ENCODE results near the gene RRP1.

Gene RRP1

GRCh38 chr21:43794311-43794710 is 4.9 kb downstream of the RRP1 start:
- 89 to 93% methylated on average over 11 to 12 of the region's 12 CpGs for WGBS, 2 experiments (ENCODE audit: insufficient coverage in 2 of 2)
- H3K36me3 ChIP-seq (ENCODE audit: control insufficient read depth, insufficient read depth, low read length) = peaks cover 84% of the 10 kb centered on the region

GRCh38 chr21:43794857-43795256 is 5.5 kb downstream of the RRP1 start:
- Histone ChIP-seq H3K9me3 (ENCODE audit: control insufficient read depth, low read length) (no peaks in the 10 kb centered on the region), H3K27ac (ENCODE audit: low read depth, low read length, severe bottlenecking) (no peak overlapping the region), H3K36me3 (ENCODE audit: control insufficient read depth, insufficient read depth, low read length) (peaks cover 90% of the 10 kb centered on the region), H3K4me1 (ENCODE audit: control insufficient read depth, insufficient read depth, low read length, poor library complexity, severe bottlenecking) (peaks cover 5% of the 10 kb centered on the region), H3K4me3 (ENCODE audit: extremely low read depth, insufficient read depth, low read length, poor library complexity, severe bottlenecking) (no peak overlapping the region)
- WGBS, 2 experiments (ENCODE audit: insufficient coverage in 2 of 2) = 91 to 97% methylated on average over 14 of the region's 14 CpGs

More at GRCh38 chr21:43794311-43794710, 4.9 kb downstream of the RRP1 start:
- Histone ChIP-seq H3K9me3 (ENCODE audit: control insufficient read depth, low read length) (no peaks in the 10 kb centered on the region), H3K4me3 (ENCODE audit: extremely low read depth, insufficient read depth, low read length, poor library complexity, severe bottlenecking) (no peak overlapping the region), H3K27ac (ENCODE audit: low read depth, low read length, severe bottlenecking) (no peak overlapping the region), H3K4me1 (ENCODE audit: control insufficient read depth, insufficient read depth, low read length, poor library complexity, severe bottlenecking) (peaks cover 5% of the 10 kb centered on the region)

GRCh38 chr21:43797415-43797814 is 8.0 kb downstream of the RRP1 start:
- no peak overlapping the region for H3K4me3 ChIP-seq (ENCODE audit: extremely low read depth, insufficient read depth, low read length, poor library complexity, severe bottlenecking)
- no peak overlapping the region for H3K27ac ChIP-seq (ENCODE audit: low read depth, low read length, severe bottlenecking)
- WGBS, 2 experiments (ENCODE audit: insufficient coverage in 2 of 2) = 92 to 94% methylated on average over 13 to 18 of the region's 19 CpGs
- H3K36me3 ChIP-seq (ENCODE audit: control insufficient read depth, insufficient read depth, low read length) = peaks cover 99% of the 10 kb centered on the region
- no peaks in the 10 kb centered on the region for H3K4me1 ChIP-seq (ENCODE audit: control insufficient read depth, insufficient read depth, low read length, poor library complexity, severe bottlenecking)
- H3K9me3 ChIP-seq (ENCODE audit: control insufficient read depth, low read length) = no peaks in the 10 kb centered on the region

GRCh38 chr21:43797925-43798715 is 8.7 kb downstream of the RRP1 start:
- Histone ChIP-seq H3K4me1 (ENCODE audit: control insufficient read depth, insufficient read depth, low read length, poor library complexity, severe bottlenecking) (no peaks in the 10 kb centered on the region), H3K36me3 (ENCODE audit: control insufficient read depth, insufficient read depth, low read length) (peaks cover 99% of the 10 kb centered on the region), H3K9me3 (ENCODE audit: control insufficient read depth, low read length) (no peaks in the 10 kb centered on the region), H3K27ac (ENCODE audit: low read depth, low read length, severe bottlenecking) (no peak overlapping the region), H3K4me3 (ENCODE audit: extremely low read depth, insufficient read depth, low read length, poor library complexity, severe bottlenecking) (no peak overlapping the region)
- 92 to 96% methylated on average over 23 to 30 of the region's 30 CpGs for WGBS, 2 experiments (ENCODE audit: insufficient coverage in 2 of 2)

GRCh38 chr21:43799301-43799840 is 10.0 kb downstream of the RRP1 start:
- Histone ChIP-seq H3K4me1 (ENCODE audit: control insufficient read depth, insufficient read depth, low read length, poor library complexity, severe bottlenecking) (no peaks in the 10 kb centered on the region), H3K9me3 (ENCODE audit: control insufficient read depth, low read length) (no peaks in the 10 kb centered on the region), H3K36me3 (ENCODE audit: control insufficient read depth, insufficient read depth, low read length) (peaks cover 91% of the 10 kb centered on the region), H3K27ac (ENCODE audit: low read depth, low read length, severe bottlenecking) (no peak overlapping the region), H3K4me3 (ENCODE audit: extremely low read depth, insufficient read depth, low read length, poor library complexity, severe bottlenecking) (no peak overlapping the region)
- 96% methylated on average over 19 of the region's 19 CpGs for WGBS, 2 experiments (ENCODE audit: insufficient coverage in 2 of 2)

- WGBS, 2 experiments (ENCODE audit: insufficient coverage in 2 of 2) = 96 to 99% methylated on average over 13 to 16 of the region's 17 CpGs
Observed at GRCh38 chr21:43800124-43800523, 10.7 kb downstream of the RRP1 start.

GRCh38 chr21:43800566-43800965 is 11.2 kb downstream of the RRP1 start:
- H3K36me3 ChIP-seq (ENCODE audit: control insufficient read depth, insufficient read depth, low read length) = peaks cover 84% of the 10 kb centered on the region
- H3K4me1 ChIP-seq (ENCODE audit: control insufficient read depth, insufficient read depth, low read length, poor library complexity, severe bottlenecking) = no peaks in the 10 kb centered on the region
- no peak overlapping the region for H3K27ac ChIP-seq (ENCODE audit: low read depth, low read length, severe bottlenecking)
- 96 to 98% methylated on average over 7 to 14 of the region's 14 CpGs for WGBS, 2 experiments (ENCODE audit: insufficient coverage in 2 of 2)
- H3K9me3 ChIP-seq (ENCODE audit: control insufficient read depth, low read length) = no peaks in the 10 kb centered on the region
- H3K4me3 ChIP-seq (ENCODE audit: extremely low read depth, insufficient read depth, low read length, poor library complexity, severe bottlenecking) = no peak overlapping the region

More at GRCh38 chr21:43800124-43800523, 10.7 kb downstream of the RRP1 start:
- H3K4me1 ChIP-seq (ENCODE audit: control insufficient read depth, insufficient read depth, low read length, poor library complexity, severe bottlenecking) = no peaks in the 10 kb centered on the region
- no peak overlapping the region for H3K27ac ChIP-seq (ENCODE audit: low read depth, low read length, severe bottlenecking)
- H3K4me3 ChIP-seq (ENCODE audit: extremely low read depth, insufficient read depth, low read length, poor library complexity, severe bottlenecking) = no peak overlapping the region
- peaks cover 84% of the 10 kb centered on the region for H3K36me3 ChIP-seq (ENCODE audit: control insufficient read depth, insufficient read depth, low read length)
- H3K9me3 ChIP-seq (ENCODE audit: control insufficient read depth, low read length) = no peaks in the 10 kb centered on the region

- H3K36me3 ChIP-seq (ENCODE audit: control insufficient read depth, insufficient read depth, low read length) = peaks cover 84% of the 10 kb centered on the region
- H3K27ac ChIP-seq (ENCODE audit: low read depth, low read length, severe bottlenecking) = no peak overlapping the region
- H3K9me3 ChIP-seq (ENCODE audit: control insufficient read depth, low read length) = no peaks in the 10 kb centered on the region
- WGBS, 2 experiments (ENCODE audit: insufficient coverage in 2 of 2) = 93 to 96% methylated on average over 28 to 37 of the region's 42 CpGs
- no peaks in the 10 kb centered on the region for H3K4me1 ChIP-seq (ENCODE audit: control insufficient read depth, insufficient read depth, low read length, poor library complexity, severe bottlenecking)
- H3K4me3 ChIP-seq (ENCODE audit: extremely low read depth, insufficient read depth, low read length, poor library complexity, severe bottlenecking) = no peak overlapping the region
Observed at GRCh38 chr21:43801006-43801783, 11.8 kb downstream of the RRP1 start.

- Histone ChIP-seq H3K4me3 (ENCODE audit: extremely low read depth, insufficient read depth, low read length, poor library complexity, severe bottlenecking) (no peak overlapping the region), H3K4me1 (ENCODE audit: control insufficient read depth, insufficient read depth, low read length, poor library complexity, severe bottlenecking) (no peaks in the 10 kb centered on the region), H3K36me3 (ENCODE audit: control insufficient read depth, insufficient read depth, low read length) (peaks cover 72% of the 10 kb centered on the region), H3K27ac (ENCODE audit: low read depth, low read length, severe bottlenecking) (no peak overlapping the region), H3K9me3 (ENCODE audit: control insufficient read depth, low read length) (no peaks in the 10 kb centered on the region)
- 96 to 97% methylated on average over 13 to 14 of the region's 14 CpGs for WGBS, 2 experiments (ENCODE audit: insufficient coverage in 2 of 2)
Observed at GRCh38 chr21:43802713-43803313, 13.4 kb downstream of the RRP1 start.

GRCh38 chr21:43803558-43804300 is 14.4 kb downstream of the RRP1 start:
- Histone ChIP-seq H3K4me1 (ENCODE audit: control insufficient read depth, insufficient read depth, low read length, poor library complexity, severe bottlenecking) (no peaks in the 10 kb centered on the region), H3K4me3 (ENCODE audit: extremely low read depth, insufficient read depth, low read length, poor library complexity, severe bottlenecking) (no peak overlapping the region), H3K9me3 (ENCODE audit: control insufficient read depth, low read length) (no peaks in the 10 kb centered on the region), H3K27ac (ENCODE audit: low read depth, low read length, severe bottlenecking) (no peak overlapping the region), H3K36me3 (ENCODE audit: control insufficient read depth, insufficient read depth, low read length) (peaks cover 63% of the 10 kb centered on the region)
- WGBS, 2 experiments (ENCODE audit: insufficient coverage in 2 of 2) = 90 to 94% methylated on average over 20 to 33 of the region's 33 CpGs
